PC-9 (cell line): ENCODE measurements around the gene BMP8A.
"Not testable (repeated sequence)": the region's sequence is repeated elsewhere in the genome, so short reads cannot be mapped to it uniquely, and the experiment has no call there.

Experiments
- EZH2 ChIP-seq: fragments of 200-600 bp; sonication (generic); IDR thresholded peaks from 2 replicates; pipeline ENCODE4 v1.8.0; 2017; ENCODE audit warnings: antibody characterized with exemption, low read depth
- TF ChIP-seq, protein P1 (sequence below): fragments of 200-600 bp; sonication (generic); conservative IDR thresholded peaks from 2 replicates; pipeline ENCODE4 v1.6.1; 2017; ENCODE audit warnings: mixed run types, antibody characterized with exemption, mild to moderate bottlenecking, moderate library complexity

DNA sequence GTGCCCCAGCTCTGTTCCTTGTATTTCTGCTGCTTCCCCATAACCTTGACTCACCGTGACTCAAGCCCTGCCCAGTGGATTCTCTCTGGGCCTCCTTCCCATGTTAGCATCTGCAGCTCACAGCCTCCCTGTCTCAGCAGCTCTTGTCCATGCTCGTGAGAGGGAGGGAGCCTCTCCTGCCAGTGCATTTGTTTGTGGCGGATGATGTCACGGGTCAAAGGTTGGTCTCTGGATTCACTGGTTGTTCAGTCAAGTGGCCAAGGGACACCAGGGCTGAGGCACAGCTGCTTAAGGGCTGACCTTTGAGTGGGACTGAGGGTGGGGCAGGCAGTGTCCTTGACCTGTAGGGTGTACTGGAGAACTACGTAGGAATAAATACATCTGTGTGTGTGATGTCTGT lies 27.9 kb downstream of the BMP8A start:
- TF ChIP-seq, protein P1, sequence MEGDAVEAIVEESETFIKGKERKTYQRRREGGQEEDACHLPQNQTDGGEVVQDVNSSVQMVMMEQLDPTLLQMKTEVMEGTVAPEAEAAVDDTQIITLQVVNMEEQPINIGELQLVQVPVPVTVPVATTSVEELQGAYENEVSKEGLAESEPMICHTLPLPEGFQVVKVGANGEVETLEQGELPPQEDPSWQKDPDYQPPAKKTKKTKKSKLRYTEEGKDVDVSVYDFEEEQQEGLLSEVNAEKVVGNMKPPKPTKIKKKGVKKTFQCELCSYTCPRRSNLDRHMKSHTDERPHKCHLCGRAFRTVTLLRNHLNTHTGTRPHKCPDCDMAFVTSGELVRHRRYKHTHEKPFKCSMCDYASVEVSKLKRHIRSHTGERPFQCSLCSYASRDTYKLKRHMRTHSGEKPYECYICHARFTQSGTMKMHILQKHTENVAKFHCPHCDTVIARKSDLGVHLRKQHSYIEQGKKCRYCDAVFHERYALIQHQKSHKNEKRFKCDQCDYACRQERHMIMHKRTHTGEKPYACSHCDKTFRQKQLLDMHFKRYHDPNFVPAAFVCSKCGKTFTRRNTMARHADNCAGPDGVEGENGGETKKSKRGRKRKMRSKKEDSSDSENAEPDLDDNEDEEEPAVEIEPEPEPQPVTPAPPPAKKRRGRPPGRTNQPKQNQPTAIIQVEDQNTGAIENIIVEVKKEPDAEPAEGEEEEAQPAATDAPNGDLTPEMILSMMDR = not testable (repeated sequence)
- not testable (repeated sequence) for TF ChIP-seq EZH2
